Measurements from ENCODE around the gene TAF5L.
"Not testable (repeated sequence)": the region's sequence is repeated elsewhere in the genome, so short reads cannot be mapped to it uniquely, and the experiment has no call there.

TAF5L gene

DNA sequence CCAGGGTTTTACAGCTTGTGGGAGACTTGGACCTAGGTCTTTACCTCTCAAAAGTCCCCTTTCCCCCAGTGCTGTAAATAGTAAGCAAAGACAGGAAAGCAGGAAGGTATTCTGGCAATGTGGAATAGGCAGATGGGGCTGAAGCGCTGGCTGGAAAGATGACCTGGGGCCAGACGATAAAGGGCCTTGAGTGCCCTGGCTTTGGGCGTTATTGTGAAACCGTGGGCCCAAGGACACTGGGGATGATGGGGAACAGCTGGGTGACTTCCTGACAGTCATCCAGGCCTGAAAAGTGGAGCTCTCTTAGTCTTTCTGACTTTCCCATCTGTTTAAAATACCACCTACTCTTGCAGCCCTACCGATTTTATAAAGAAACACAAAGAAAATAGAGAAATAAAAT is 16.5 kb upstream of the TAF5L start:
- DNase-seq (ENCODE audit: low read depth), result no peak

DNA sequence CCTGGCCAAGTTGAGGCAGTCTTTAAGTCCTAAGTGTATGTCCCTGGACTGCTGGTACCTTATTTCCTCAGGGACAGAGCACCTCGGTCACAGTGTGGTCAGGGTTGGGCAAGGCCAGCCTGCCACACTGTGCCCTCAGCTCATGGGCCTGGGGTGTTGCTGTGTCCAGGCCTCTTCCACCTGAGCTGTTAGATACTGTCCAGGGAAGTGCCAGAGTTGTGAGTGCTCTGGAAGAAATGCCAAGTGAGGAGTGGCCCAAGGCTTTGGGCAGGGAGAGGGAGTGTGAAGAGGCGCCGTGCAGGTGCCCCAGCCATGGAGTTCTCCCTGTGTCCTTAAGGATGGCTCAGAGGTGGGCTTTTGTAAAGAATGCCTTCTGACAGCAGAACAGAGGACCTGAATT is 15.4 kb upstream of the TAF5L start:
- no peak for DNase-seq (ENCODE audit: low read depth)

DNA sequence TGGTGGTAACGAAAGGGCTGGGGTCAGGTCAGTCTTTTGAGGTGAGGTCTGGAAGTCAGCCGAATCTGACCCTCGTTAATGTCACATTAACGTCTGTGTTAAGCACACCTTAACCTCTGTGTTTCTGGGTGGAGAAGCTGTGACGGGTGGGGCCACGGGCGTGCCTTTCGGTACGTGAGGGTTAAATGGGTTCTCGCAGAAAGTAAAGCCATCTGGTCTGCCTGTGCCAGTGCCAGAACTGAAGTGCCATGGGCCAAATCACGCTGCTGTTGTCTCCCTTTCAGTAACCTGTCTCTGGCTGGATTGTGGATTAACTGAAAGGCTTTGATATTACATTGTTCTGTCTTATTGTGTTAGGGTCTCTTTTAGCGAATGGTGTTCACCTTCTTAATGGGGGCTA is 14.5 kb upstream of the TAF5L start:
- DNase-seq (ENCODE audit: low read depth), result no peak

DNA sequence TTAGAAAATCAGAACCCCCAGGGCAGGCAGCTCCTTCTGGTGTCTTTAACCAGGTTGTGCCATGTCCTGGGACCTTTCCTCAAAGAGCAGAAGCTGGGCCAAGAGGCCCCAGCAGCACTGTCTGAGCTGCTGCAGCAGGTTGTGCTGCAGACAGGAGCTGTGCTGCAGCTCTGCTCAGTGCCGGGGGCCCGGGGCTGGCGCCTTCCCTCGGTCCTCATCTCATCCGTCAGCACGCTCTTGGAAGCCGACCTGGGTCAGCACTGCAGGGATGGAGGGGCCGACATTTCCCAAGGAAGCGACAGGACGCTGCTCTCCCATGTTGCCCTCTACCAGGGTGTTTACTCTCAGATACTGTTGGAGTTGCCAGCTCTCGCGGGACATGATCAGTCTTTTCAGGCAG is 11.8 kb upstream of the TAF5L start:
- no peak for DNase-seq (ENCODE audit: low read depth)

DNA sequence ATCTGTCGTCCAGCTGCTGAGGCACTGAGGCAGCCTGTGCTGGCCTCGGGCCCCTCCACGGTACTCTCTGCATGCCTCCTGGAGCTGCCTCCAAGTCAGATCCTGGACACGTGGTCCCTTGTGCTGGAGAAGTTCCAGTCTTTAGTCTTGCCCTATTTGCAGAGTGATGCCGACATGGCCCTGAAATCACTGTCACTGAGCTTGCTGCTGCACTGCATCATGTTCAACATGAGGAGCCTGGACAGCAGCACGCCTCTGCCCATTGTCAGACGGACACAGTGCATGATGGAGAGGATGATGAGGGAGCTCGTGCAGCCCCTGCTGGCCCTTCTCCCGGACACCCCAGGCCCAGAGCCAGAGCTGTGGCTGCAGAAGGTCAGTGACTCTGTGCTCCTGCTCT is 10.1 kb upstream of the TAF5L start:
- no peak for DNase-seq (ENCODE audit: low read depth)

DNA sequence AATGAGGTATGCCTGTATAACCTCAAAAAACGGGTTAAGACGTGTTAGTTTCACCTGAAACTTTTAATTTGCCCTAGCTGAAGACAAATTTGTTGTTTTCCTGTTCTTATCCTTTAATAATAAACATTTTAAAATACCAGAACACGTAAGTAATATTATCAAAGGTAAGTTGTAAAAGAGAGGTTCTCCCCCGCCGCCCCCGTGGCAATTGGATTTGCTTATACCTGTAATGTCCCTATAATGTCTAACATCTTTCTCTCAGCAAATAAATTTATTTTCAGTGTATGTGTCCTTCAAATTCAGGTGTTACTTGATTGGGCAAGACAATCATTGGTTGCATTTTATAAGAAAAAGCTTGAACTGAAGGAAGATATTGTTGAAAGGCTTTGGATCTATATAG is 6.0 kb upstream of the TAF5L start:
- DNase-seq (ENCODE audit: low read depth), result no peak

DNA sequence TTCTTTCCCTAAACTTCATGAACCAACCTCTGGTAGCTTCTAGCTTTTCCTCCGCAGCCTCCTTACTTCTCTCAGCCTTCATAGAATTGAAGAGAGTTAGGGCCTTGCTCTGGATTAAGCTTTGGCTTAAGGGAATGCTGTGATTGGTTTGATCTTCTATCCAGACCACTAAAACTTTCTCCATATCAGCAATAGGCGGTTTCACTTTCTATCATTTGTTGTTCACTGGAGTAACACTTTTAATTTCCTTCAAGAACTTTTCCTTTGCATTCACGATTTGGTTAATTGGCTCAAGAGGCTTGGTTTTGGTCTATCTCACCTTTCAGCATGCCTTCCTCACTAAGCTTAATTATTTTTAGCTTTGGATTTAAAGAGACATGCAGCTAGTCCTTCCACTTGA is 5.2 kb upstream of the TAF5L start:
- no peak for DNase-seq (ENCODE audit: low read depth)

DNA sequence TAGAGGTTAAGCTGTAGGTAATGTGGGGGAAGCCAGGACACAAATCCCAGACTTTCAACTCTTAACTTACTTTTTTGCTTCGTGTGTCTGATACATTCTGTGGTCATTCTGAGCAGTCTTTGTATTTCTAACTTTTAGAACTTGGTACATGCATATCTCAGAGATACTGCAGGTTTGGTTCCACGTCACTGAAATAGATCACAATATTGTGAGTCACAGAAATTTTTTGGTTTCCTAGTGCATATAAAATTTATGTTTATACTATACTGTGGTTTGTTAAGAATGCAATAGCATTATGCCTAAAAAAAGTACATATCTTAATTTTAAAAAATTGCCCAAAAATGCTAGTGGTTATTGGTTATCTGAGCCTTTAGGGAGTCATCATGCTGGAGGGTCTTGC is 3.3 kb upstream of the TAF5L start:
- no peak for DNase-seq (ENCODE audit: low read depth)

DNA sequence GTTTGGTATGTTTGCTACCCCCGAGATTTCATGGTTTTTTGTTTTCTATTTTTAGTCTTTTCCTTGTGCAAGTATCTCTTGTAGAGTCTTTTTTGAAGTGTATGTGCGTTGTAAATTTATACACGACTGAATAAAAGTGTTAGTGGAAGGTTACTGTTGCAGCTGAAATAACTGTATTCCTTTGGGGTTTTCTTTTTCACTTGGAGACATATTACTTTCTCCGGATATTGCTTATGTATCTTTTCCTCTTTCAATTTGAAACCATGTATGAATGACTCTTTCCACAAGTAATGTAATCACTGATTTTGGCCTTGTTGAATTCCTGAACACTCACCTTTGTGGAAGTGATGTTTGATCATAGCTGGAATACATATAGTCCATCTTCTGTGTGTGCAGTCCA is 1.1 kb upstream of the TAF5L start:
- no peak for DNase-seq (ENCODE audit: low read depth)

DNA sequence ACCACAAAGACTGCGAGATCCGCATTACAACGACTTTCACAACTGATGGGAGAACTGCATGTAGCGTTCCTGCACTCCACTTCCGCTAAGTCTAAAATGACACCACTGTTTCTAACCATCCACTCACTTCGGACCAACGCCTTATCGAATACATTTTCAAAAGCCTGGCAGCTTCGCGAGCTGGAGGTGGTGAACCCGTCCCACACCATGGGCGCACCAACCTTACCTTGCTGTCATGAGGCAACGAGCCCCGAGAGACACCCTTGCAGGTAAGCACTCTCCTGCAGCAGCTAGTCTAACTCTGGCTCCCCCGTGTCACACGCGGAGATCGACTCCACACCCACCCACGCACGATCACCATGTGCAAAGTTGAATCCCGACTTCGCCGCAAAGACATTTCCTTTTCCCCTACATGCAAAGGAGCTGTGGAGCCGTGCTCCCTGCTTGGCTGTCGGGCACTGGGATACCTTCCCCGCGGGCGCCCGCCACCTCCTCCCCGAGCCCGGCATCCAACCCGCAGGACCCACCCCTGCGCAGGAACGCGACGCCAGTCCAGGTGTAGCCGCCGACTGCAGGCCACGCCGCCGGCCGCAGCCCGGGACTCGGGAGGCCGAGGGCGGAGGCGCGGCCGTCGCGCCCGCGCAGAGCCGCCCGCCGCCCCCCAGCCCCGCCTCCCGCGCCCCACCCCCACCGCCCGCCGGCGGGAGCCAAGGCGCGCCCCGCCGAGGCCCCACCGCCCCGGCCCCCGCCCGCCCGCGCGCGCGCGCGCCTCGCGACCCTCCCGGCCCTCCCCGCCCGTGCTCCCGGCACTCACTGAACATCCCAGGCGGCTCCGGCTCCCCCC is 629 bp downstream of the TAF5L start:
- no peak for DNase-seq (ENCODE audit: low read depth)

DNA sequence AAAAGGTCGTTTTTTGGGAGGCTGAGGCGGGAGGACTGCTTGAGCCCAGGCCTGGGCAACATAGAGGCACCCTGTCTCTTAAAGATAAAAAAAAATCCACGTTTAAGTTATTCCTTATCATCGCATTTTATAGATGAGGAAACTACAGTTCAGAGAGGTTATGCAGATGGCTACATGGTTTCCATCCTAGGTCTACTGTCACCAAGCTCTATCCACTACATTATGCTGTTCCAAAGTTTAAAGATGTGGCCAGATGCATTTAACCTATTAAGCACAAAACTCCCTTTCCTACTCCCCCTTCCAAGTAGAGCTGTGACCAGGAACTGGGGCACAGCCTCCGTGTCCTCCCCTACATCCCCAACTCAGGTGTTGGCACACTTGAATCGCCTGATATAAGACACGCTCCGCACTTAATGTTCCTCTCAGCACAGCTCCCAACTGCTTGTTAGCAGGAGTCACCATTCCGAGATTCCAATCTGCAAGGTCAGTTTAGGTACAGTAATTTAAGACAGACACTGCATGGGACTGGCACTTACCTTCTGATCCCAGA is 1.3 kb downstream of the TAF5L start:
- no peak for DNase-seq (ENCODE audit: low read depth)

DNA sequence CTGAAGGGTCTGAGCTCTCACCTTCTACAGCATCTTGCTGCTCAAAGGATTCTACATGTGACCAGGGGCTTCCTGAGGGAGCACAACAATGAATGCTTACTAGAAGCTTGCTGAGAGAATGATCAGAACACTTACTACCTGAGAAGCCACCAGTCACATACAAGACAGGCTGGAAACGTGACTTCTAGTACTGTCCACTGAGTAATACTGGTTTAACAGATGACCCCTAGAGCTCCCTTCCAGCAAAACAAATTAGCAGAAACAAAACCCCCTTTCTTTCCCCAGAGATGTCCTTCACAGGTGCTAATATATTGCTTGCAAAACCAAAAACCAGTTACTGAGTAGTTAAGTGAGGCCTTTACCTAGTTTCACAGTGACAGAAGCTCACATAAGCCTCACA is 2.1 kb downstream of the TAF5L start:
- DNase-seq (ENCODE audit: low read depth), result no peak

DNA sequence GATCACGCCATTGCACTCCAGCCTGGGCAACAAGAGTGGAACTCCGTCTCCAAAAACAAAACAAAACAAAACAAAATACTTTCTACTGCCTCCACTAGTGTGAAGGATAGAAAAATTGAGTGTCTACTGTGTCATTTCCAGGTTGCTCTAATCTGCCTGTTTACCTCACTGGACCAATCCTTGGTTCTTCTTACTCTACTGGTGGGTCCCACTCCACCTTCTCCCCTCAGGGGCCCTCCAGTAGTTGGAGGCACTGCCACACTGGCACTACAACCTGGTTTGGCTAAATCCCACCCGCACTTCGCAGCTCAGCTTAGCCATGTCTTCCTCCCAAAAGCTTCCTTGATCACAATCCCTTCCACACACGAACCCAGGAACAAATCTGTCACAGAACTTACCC is 2.7 kb downstream of the TAF5L start:
- no peak for DNase-seq (ENCODE audit: low read depth)

DNA sequence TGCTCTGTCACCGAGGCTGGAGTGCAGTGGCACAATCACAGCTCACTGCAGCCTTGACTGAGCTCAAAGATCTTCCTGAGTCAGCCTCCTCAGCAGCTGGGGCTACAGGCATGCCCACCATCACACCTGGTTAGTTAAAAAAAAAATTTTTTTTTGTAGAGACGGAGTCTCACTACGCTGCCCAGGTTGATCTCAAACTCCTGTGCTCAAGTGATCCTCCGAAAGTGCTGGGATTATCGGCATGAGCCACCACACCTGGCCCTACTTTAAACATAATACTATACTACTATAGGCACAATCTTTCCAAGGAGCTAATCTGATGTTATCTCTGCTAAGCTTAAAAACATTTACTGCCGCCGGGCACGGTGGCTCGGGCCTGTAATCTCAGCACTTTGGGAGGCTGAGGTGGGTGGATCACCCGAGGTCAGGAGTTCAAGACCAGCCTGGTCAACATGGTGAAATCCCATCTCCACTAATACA is 3.2 kb downstream of the TAF5L start:
- DNase-seq (ENCODE audit: low read depth), result not testable (repeated sequence)

DNA sequence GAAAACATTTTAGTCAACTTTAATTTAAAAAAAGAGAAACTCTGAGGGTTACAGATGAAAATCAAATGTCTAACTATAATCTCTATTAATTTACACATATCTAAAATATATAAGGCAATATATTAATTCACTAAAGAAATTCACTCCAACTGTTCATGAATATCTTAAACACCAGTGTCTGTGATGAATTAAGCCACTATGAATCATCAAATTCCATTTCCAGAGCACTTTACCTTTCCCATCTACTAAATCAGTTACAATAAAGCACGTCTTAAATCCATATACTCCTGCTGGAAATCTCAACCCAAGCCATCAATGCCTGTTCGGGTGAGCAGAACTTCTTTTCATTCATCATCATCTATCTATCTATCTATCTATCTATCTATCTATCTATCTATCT is 4.3 kb downstream of the TAF5L start:
- DNase-seq (ENCODE audit: low read depth), result no peak

DNA sequence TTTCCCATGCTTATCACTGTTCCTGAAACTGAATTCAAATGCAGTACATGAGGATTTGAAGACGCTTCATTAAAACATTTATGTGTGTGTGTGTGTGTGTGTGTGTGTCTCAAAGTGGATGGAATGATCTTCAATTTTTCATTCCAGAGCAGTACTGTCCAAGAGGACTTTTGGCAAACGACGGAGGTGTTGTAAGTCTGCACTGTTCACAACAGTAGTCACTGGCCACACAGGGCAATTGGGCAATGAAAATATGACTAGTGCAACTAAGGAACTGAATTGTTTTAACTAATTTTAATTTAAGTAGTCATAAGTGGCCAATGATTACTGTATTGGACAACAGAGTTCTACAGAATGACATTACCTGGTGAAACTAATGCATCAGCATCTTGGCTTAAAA is 5.0 kb downstream of the TAF5L start:
- no peak for DNase-seq (ENCODE audit: low read depth)

DNA sequence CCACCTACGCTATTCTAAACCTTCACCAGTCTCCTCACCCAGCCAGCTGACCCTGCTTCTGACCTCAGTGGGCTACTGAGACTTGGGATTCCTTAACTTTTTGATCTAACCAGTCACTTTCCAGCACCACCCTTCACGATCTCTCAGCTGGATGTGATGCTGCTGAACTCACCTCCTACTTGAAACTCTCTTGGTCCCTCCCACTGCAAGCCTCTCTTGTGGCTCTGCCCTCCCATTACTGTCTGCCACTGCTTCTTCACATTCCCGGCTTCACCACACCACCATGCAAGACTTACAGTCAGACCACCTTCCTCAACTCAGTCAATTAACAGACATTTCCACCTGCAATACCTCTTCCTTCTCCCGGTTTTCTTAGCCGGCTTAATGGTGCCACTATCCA is 6.3 kb downstream of the TAF5L start:
- no peak for DNase-seq (ENCODE audit: low read depth)

DNA sequence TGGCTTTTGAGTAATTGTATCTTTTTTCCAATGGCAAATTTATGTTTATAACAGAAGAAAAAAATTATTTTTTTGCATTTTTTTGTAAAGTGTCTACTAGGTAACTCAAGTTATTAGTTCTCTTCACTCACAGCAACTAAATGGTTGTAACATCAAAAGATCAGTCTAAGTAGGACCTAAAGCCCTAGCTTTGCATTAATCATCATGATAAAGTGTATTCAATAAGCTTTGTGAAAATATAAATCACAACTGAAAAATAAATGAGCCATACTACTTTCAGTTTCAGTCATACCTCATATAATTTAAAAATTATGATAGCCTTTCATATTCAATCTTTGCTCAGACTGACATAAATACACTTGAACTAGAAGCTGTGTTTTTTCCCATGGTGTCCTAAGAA is 6.9 kb downstream of the TAF5L start:
- DNase-seq (ENCODE audit: low read depth), result no peak

DNA sequence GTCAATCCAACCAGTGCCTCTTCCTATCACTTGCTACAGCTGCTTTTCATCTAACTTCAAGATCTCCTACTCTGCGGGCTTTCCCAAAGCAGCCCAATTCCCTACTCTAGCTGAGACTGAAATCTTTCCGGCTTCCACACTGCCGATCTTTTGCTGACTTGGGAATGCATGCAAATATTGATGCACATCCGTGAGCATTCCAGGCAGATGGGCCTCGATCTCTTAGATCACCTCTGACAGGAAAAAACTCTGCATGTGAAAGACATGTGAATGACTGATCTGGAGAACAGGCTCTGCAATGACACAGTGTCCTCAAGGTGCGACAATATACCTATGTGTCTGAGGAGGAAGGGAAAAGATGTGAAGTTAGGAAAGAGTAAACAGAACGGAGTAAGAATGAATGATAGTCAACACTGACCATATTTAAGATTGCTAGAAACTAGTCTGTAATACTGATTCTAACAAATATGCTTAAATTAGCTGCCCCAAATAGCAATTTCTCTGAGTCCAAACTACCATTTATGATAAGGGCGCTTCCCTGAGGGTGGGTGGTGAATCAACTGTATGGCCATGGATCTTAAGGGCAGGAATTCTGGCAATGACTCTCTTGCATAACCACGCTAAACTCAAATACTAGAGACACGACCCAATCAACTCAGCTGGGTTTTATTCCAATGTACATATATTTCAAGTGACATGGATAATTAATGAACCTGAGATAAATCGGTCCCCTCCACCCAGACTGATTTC is 8.4 kb downstream of the TAF5L start:
- DNase-seq (ENCODE audit: low read depth), result no peak

DNA sequence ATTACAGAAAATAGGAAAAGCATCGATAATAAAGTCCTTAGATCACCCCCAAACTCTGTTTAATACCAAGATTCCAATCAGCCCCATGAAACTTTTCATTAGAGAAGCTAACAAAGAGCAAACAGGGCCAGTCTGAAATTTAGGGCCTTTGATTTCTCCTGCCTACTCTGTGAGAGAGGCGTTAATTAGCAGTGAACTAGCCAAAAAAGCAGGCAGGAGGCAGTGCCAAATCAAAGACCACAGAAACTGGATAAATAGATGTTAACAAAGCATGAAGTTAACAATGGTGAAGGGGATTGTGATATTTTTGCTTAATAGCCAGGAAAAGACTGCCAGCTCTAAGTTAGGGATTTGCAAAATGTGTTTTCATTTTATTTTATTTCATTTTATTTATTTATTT is 11.2 kb downstream of the TAF5L start:
- DNase-seq (ENCODE audit: low read depth), result no peak

DNA sequence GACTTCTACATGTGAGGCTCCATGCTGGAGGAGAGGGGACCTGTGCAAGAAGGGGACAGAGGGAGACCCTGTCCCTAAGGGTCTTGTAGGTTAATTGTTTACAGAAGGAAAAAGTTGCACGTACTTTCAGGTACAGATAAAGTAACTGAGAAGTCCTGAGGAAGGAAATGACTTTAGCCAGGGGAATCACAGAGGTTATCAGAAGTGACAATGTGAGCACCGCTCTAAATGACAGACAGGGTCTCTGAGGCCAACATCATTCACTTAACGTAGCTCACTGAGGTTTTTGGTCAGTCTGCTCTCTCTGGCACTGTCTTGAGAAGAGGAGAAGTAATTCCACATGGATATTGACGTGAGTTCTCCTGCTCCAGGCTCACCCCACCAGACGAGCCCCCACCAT is 12.0 kb downstream of the TAF5L start:
- DNase-seq (ENCODE audit: low read depth), result no peak

DNA sequence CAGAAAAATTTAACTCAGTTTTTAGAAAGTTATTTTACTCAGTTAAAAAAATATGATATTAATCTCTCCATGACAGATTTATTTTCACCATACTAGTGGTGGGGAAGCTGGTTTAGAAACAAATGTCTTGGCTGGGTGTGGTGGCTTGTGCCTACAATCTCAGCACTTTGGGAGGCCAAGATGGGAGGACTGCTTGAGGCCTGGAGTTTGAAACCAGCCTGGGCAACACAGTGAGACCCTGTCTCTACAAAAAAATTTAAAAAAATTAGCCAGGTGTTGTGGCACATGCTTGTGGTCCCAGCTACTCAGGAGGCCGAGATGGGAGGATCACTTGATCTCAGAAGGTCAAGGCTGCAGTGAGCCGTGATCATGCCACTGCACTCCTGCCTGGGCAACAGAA is 17.3 kb downstream of the TAF5L start:
- no peak for DNase-seq (ENCODE audit: low read depth)

DNA sequence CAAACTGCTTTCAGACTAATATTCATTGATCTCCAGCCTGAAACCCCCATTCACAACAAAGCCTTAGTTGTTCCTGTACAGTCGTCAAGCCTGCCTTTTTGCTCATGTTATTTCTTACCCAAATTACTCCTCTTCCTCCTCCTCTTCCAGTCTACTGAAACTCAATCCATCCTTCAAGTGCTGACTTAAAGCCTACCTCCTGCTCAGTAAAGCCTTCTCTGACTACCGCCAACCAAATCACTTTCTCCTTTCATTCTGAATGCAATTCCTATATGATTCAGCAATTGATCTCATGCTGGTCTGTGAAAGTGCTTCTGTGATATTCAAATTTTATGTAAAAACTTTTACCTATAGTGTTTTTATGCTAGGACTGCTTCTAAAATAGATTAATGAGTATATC is 18.6 kb downstream of the TAF5L start:
- no peak for DNase-seq (ENCODE audit: low read depth)

Data from HS-27A (cell line).